ENCODE results near the gene SIGLEC7.

GRCh38 chr19:51093510-51094345, 48.4 kb upstream of the SIGLEC7 start:
- TF ChIP-seq CTCF (conservative IDR thresholded peaks at IDR 0.05; ENCODE audit: low read depth, low read length), result no peak
- no peak for TF ChIP-seq EZH2 (IDR thresholded peaks at IDR 0.05; ENCODE audit: low read length, unreplicated experiment)

Measured in PC-3 (cell line).